Common myeloid progenitor, CD34-positive (primary cell): Measurements from ENCODE around the gene ARHGEF10L.

ENCODE experiments used
- CTCF ChIA-PET: fragments of 350-600 bp; sonication (Branson Sonifier 250); formaldehyde crosslinking; loops from one replicate; lab custom pipeline; 2021; ENCODE audit warnings: antibody characterized with exemption; lab: Charles Lee
- POLR2A ChIA-PET: fragments of 350-600 bp; sonication (Branson Sonifier 250); formaldehyde crosslinking; loops from one replicate; lab custom pipeline; 2021; ENCODE audit warnings: antibody characterized with exemption; lab: Charles Lee
- DNase-seq, 3 donors: peaks; one replicate each; pipeline versions ENCODE4 v3.0.0 to v3.0.0-alpha.2; 2013
- H3K27ac ChIP-seq, 2 experiments: 1 replicate in 1 of 2; 2 replicates in 1 of 2; pipeline ENCODE4 v1.7.0; 2013; ENCODE audit warnings: inconsistent platforms in 2 of 2, low read length in 2 of 2, mild to moderate bottlenecking in 2 of 2, low read depth in 1 of 2, moderate library complexity in 1 of 2; ENCODE audit not compliant: severe bottlenecking in 2 of 2, insufficient read depth in 1 of 2, poor library complexity in 1 of 2
- H3K27me3 ChIP-seq, 5 experiments: replicated peaks in 2 of 5; 1 replicate in 3 of 5; 2 replicates in 2 of 5; pipeline versions ENCODE4 v1.6.1 to v1.7.0; 2013; ENCODE audit warnings: low read length in 4 of 5, mild to moderate bottlenecking in 2 of 5, moderate library complexity in 2 of 5, inconsistent platforms in 1 of 5; ENCODE audit not compliant: insufficient read depth in 5 of 5, control insufficient read depth in 4 of 5
- H3K36me3 ChIP-seq, 4 experiments: 1 replicate in 2 of 4; 2 replicates in 2 of 4; pipeline versions ENCODE4 v1.6.1 to v1.7.0; 2013; ENCODE audit warnings: low read length in 3 of 4, control low read depth in 1 of 4, mild to moderate bottlenecking in 1 of 4; ENCODE audit not compliant: control insufficient read depth in 4 of 4, insufficient read depth in 4 of 4
- H3K4me1 ChIP-seq, 4 experiments: 1 replicate in 3 of 4; 2 replicates in 1 of 4; pipeline versions ENCODE4 v1.6.1 to v1.7.1; 2013; ENCODE audit warnings: low read length in 3 of 4, mild to moderate bottlenecking in 3 of 4, control low read depth in 1 of 4, inconsistent platforms in 1 of 4, moderate library complexity in 1 of 4; ENCODE audit not compliant: control insufficient read depth in 4 of 4, insufficient read depth in 4 of 4; ENCODE audit errors: control extremely low read depth in 1 of 4
- H3K4me3 ChIP-seq, 7 experiments: 1 replicate in 4 of 7; 2 replicates in 3 of 7; pipeline versions ENCODE4 v1.5.1 to v1.7.0; 2013; ENCODE audit warnings: mild to moderate bottlenecking in 7 of 7, low read length in 6 of 7, moderate library complexity in 6 of 7, inconsistent platforms in 2 of 7, low read depth in 2 of 7, control low read depth in 1 of 7; ENCODE audit not compliant: insufficient read depth in 4 of 7, control insufficient read depth in 1 of 7; ENCODE audit errors: extremely low read depth in 1 of 7
- H3K9me3 ChIP-seq, 5 experiments: 1 replicate in 4 of 5; 2 replicates in 1 of 5; pipeline versions ENCODE4 v1.6.1 to v1.7.1; 2013; ENCODE audit warnings: low read length in 4 of 5, mild to moderate bottlenecking in 2 of 5, inconsistent platforms in 1 of 5, low read depth in 1 of 5, moderate library complexity in 1 of 5; ENCODE audit not compliant: control insufficient read depth in 4 of 5, insufficient read depth in 2 of 5; ENCODE audit errors: control extremely low read depth in 1 of 5
- WGBS: methylation state at CpG from one replicate; pipeline ENCODE4 v1.1.5; 2013; ENCODE audit not compliant: insufficient coverage; 5-methylcytosine and 5-hydroxymethylcytosine counted together

The ARHGEF10L gene

DNA sequence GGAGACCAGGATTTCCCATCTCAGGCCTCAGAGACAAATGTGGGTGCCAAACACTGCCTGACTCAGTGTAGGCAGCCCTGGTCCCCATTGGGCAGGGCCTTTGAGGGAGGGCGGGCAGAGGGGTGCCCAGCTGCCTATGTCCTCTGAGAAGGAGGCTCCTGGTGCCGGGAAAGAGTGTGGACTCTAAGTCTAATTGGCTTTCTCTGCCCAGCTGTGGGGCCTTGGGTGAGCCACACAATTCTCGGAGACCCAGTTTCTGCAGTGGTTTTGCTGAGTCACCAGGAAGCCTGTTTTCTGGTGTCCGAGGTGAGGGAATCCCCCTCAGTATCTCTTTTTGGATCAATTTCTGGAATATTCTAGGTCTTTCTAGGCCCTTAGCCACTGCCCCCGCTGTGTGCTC is 180.4 kb downstream of the ARHGEF10L start:
- Histone ChIP-seq H3K27me3 (peaks cover 0 to 10% (median 7%) of the 10 kb centered on the region in 5 experiments), H3K36me3 (no peaks in the 10 kb centered on the region), H3K4me1 (peaks cover 0 to 3% (median under 1%) of the 10 kb centered on the region in 4 experiments), H3K4me3 (no peak overlapping the region), H3K9me3 (no peaks in the 10 kb centered on the region), H3K27ac (no peak overlapping the region)
- DNase-seq = peak in 2 of 3 donors; percentile 21 to 31
- 63% methylated on average over 4 of the region's 5 CpGs for WGBS
- POLR2A ChIA-PET = no interaction called here
- CTCF ChIA-PET = no interaction called here

DNA sequence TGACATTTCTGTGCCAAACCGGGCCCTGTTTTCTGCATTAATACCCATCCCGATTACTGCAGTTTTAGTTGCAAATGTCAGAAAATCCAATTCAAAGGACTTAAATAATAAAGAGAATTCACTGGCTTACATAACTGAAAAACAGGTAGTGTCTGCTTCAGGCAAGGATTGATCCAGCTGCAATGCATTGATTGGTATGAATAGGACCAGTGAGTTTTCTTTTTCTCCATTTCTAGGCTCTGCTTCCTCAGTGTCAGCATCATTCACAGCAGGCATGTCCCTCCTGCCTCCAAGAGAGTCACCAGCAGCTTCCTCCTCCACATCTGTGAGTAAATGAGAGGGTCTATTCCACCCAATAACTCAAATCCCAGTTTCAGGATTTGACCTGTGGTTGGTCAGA is 181.9 kb downstream of the ARHGEF10L start:
- Histone ChIP-seq H3K36me3 (no peaks in the 10 kb centered on the region), H3K27ac (no peak overlapping the region), H3K4me1 (peaks cover 0 to 3% (median under 1%) of the 10 kb centered on the region in 4 experiments), H3K4me3 (no peak overlapping the region), H3K9me3 (no peaks in the 10 kb centered on the region), H3K27me3 (peaks cover 0 to 12% (median 7%) of the 10 kb centered on the region in 5 experiments)
- CTCF ChIA-PET = interaction anchor here (0.9 kb wide), 1 partner anchor 26 kb away, joined by 3 read pairs; no protein-coding TSS in a partner anchor
- DNase-seq = no peak
- POLR2A ChIA-PET = no interaction called here
- WGBS = no CpG with 5 or more reads among the region's 2 CpGs

DNA sequence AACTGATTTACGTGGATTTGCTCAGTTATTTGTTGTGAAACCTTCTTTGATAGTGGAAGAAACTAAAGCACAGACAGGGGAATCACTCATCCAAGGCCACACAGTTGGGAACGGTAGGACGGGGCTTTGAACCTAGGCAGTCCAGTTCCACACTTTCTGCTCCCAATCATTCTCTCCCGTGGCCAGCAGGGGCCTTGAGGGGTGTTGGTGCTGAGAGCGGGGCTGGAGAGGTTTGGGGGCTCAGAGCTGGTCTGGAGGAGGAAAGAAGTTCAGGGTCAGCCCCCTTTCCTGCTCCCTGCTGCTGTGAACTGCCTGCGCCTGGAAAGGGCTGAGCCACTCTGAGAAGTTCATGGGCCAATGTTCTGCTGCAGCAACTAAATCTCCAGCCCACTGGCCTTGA is 184.2 kb downstream of the ARHGEF10L start:
- H3K4me3 ChIP-seq = no peak overlapping the region
- H3K36me3 ChIP-seq = no peaks in the 10 kb centered on the region
- peaks cover 0 to 12% (median 5%) of the 10 kb centered on the region in 5 experiments for H3K27me3 ChIP-seq
- ChIA-PET POLR2A (no interaction called here), CTCF (interaction anchor here (1.3 kb wide), 1 partner anchor 9 kb away, joined by 4 read pairs; no protein-coding TSS in a partner anchor)
- peaks cover 0 to 3% (median under 1%) of the 10 kb centered on the region in 4 experiments for H3K4me1 ChIP-seq
- no peaks in the 10 kb centered on the region for H3K9me3 ChIP-seq
- 58% methylated on average over 6 of the region's 6 CpGs for WGBS
- no peak for DNase-seq
- H3K27ac ChIP-seq = no peak overlapping the region

DNA sequence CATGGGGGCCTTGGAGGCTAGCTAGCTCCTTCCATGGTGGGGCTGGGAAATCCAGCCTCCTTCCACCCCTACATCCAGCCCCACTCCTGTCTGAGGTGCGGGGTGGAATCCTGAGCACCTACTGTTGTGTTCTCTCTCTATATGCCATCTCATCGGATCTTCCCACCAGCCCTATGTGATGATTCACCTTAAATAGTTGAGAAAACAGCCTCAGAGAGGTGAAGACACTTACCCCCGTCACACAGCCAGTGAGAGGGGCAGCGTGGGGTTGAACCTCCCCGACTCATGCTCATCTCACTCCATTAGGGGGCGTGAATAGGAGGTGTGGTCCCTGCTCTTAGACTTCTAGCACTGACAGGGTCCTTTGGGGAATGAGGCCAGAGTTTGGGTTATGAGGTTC is 184.7 kb downstream of the ARHGEF10L start:
- WGBS = 85% methylated on average over 4 of the region's 6 CpGs

DNA sequence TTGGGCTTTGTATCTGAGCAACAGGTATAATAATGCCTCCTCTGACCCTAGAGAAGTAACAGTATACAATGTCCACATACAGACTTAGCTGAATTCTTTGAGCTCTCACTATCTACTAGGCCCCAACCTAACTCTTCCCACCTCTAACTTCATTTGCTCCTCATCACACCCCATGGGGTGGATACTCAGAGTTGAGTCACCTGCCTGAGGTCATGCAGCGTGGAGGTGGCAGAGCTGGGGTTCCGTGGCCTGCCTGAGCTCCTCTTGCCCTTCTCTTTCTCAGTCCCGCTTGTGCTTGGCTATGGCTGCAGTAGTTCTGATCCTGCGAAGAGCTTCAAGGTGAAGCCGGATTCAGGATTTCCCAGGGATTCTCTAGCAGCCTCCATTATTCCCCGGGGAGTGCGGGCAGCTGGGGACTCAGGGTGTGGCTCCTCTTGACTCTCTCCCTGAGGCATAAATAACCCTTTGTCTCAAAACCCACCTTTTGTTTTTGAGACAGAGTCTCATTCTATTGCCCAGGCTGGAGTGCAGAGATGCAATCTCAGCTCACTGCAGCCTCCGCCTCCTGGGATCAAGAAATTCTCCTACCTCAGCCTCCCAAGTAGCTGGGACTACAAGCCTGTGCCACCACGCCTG is 185.7 kb downstream of the ARHGEF10L start:
- ChIA-PET POLR2A (no interaction called here), CTCF (interaction anchor here (0.9 kb wide), 1 partner anchor 64 kb away, joined by 3 read pairs; no protein-coding TSS in a partner anchor)
- DNase-seq = no peak
- no peaks in the 10 kb centered on the region for H3K9me3 ChIP-seq
- no peaks in the 10 kb centered on the region for H3K4me1 ChIP-seq
- no peak overlapping the region for H3K27ac ChIP-seq
- WGBS = 91% methylated on average over 9 of the region's 9 CpGs
- peaks cover 0 to 12% (median 5%) of the 10 kb centered on the region in 5 experiments for H3K27me3 ChIP-seq
- H3K4me3 ChIP-seq = no peak overlapping the region
- H3K36me3 ChIP-seq = no peaks in the 10 kb centered on the region

More for the DNA sequence above, 184.7 kb downstream of the ARHGEF10L start:
- Histone ChIP-seq H3K27me3 (peaks cover 0 to 12% (median 5%) of the 10 kb centered on the region in 5 experiments), H3K4me1 (peaks cover 0 to 3% (median under 1%) of the 10 kb centered on the region in 4 experiments), H3K27ac (no peak overlapping the region), H3K4me3 (no peak overlapping the region), H3K9me3 (no peaks in the 10 kb centered on the region), H3K36me3 (no peaks in the 10 kb centered on the region)
- CTCF ChIA-PET = interaction anchor here (1.3 kb wide), 1 partner anchor 9 kb away, joined by 4 read pairs; no protein-coding TSS in a partner anchor
- POLR2A ChIA-PET = no interaction called here
- no peak for DNase-seq

DNA sequence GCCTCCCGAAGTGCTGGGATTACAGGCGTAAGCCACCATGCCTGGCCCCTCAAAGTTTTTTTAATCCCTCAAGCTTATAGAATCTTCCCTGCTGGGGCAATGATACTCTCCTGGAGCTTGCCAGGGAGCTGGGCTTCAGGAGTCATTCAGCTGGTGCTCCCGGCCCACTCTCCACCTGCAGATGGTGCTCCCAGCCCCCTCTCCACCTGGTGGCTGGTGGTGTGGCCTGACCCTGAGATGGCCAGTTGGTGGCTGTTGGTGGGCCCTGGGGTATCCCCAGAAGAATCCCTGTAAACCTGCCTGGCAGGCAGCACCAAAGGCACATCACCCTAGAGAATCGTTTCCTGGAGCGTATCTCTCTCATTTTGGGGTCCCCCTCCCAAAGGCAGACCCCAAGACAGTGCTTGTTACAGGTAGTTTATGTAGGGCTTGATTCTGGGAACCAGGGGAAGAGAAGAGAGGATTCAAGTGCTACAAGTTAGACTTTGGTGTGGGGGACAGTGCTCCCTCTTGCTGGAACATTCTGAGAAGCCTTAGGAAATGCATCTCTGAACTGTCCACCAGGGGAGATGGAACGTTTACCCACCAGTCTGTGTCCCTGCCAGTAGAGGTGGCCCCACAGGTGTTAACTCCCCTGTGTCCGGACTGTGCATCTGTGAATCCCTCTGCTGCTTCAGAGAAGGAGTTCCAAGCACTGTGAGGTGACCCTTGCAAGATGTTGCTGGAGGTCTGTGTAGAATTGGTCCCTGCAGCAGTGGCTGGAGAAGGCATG is 186.5 kb downstream of the ARHGEF10L start:
- WGBS = 81% methylated on average over 6 of the region's 7 CpGs
- Histone ChIP-seq H3K27ac (no peak overlapping the region), H3K4me1 (no peaks in the 10 kb centered on the region), H3K36me3 (no peaks in the 10 kb centered on the region), H3K9me3 (no peaks in the 10 kb centered on the region), H3K4me3 (no peak overlapping the region), H3K27me3 (peaks cover 0 to 11% (median 5%) of the 10 kb centered on the region in 5 experiments)
- DNase-seq = no peak
- ChIA-PET POLR2A (no interaction called here), CTCF (interaction anchor here (0.9 kb wide), 1 partner anchor 65 kb away, joined by 3 read pairs; no protein-coding TSS in a partner anchor)
